ENCODE measurements around the gene NPR1. TPM values are rescaled to one million over a fixed set of nuclear protein-coding genes. Genes with fewer than 3 reads are reported as not detected.
A peak's percentile ranks its signal among the peaks of the same experiment; 100 is the strongest.

NPR1 gene
- total RNA-seq, 1 experiment from 2014 or later: 16.5 TPM

GRCh38 chr1:153677718-153678518 lies 570 bp upstream of the NPR1 start (continued):
- TF ChIP-seq STAT6 (CRISPR knock-in tag; conservative IDR thresholded peaks at IDR 0.05; ENCODE audit: low read depth): no peak
- TF ChIP-seq HMGXB4 (CRISPR knock-in tag; IDR thresholded peaks at IDR 0.05): 0 out of 2 replicates have a peak, but pooled peaks have one; percentile 52
- no peak for TF ChIP-seq ATF1 (CRISPR knock-in tag; IDR thresholded peaks at IDR 0.05)
- no peak for TF ChIP-seq ZNF532 (CRISPR knock-in tag; IDR thresholded peaks at IDR 0.05; ENCODE audit: borderline replicate concordance)
- TF ChIP-seq ZNF425 (CRISPR knock-in tag; conservative IDR thresholded peaks at IDR 0.05): no peak
- TF ChIP-seq FOXK1 (CRISPR knock-in tag; IDR thresholded peaks at IDR 0.05): no peak
- no peak for TF ChIP-seq HMGA2 (CRISPR knock-in tag; IDR thresholded peaks at IDR 0.05)
- peak; percentile 57; the same call in 1 of the 2 replicates for TF ChIP-seq ZNF138 (CRISPR knock-in tag; conservative IDR thresholded peaks at IDR 0.05)
- no peak for TF ChIP-seq KAT7 (CRISPR knock-in tag; IDR thresholded peaks at IDR 0.05; ENCODE audit: borderline replicate concordance)
- TF ChIP-seq ZNF219 (CRISPR knock-in tag; IDR thresholded peaks at IDR 0.05; ENCODE audit: borderline replicate concordance): no peak

GRCh38 chr1:153679337-153680119 lies 1.0 kb downstream of the NPR1 start:
- ATAC-seq (peak; percentile 20), DNase-seq (ENCODE audit: low spot score) (peak; percentile 30)
- ChIA-PET POLR2A (interaction anchor here (0.7 to 2.2 kb wide), 7 partner anchors 15 to 104 kb away, joined by 3 to 10 read pairs (median 3); partner anchors contain the start of genes INTS3 and SLC27A3), CTCF (interaction anchor here (0.6 to 4.7 kb wide), 27 partner anchors 12 to 324 kb away, joined by 3 to 52 read pairs (median 6); partner anchors contain the start of genes CHTOP, INTS3, RAB13 and S100A13)
- H3K9me3 Mint-ChIP-seq: no peaks in the 10 kb centered on the region
- H3K27me3 Mint-ChIP-seq (ENCODE audit: low read depth): peaks cover 24% of the 10 kb centered on the region
- peak overlapping the region; percentile 87 for H3K4me3 Mint-ChIP-seq
- H3K4me1 Mint-ChIP-seq: peaks cover 18% of the 10 kb centered on the region
- H3K36me3 Mint-ChIP-seq: peaks cover 7% of the 10 kb centered on the region; the same call in 1 of the 2 replicates
- H3K27ac Mint-ChIP-seq: no peak overlapping the region
- TF ChIP-seq GRHL2 (CRISPR knock-in tag; IDR thresholded peaks at IDR 0.05; ENCODE audit: insufficient replicate concordance, severe bottlenecking) (no peak), HMGXB4 (CRISPR knock-in tag; IDR thresholded peaks at IDR 0.05) (peak; percentile 79; the same call in 1 of the 2 replicates), ZBTB21 (CRISPR knock-in tag; IDR thresholded peaks at IDR 0.05; ENCODE audit: borderline replicate concordance) (0 out of 2 replicates have a peak, but pooled peaks have one; percentile 38), PRDM15 (CRISPR knock-in tag; IDR thresholded peaks at IDR 0.05) (0 out of 2 replicates have a peak, but pooled peaks have one; percentile 46), TP53 (CRISPR knock-in tag; IDR thresholded peaks at IDR 0.05) (peak; percentile 47; the same call in 1 of the 2 replicates)
